ENCODE data around the gene RNF169. TPM values are rescaled to one million over a fixed set of nuclear protein-coding genes. Genes with fewer than 3 reads are reported as not detected.

RNF169 gene
- total and polyA plus RNA-seq, 2 of the 4 experiments (the other 2 are of a cell fraction), result 3.6 to 23.3 TPM

DNA sequence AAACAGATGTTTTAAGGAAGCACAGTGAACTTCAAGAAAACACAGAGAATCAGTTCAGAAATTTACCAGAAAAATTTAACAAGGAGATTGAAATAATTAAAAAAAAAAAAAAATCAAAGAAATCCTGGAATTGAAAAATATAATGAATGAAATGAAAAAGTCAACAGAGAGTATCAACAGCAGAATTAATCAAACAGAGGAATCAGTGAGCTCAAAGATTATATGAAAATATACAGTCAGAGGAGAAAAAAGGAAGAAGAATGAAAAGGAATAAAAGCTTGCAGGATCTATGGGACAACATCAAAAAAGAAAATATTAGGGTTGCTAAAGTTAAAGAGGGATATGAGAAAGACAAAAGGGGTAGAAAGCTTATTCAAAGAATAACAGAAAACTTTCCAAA is 117.9 kb downstream of the RNF169 start:
- Histone ChIP-seq H4K8ac (ENCODE audit: low read depth in 2 of 2, low read length in 2 of 2) (no peak overlapping the region), H2BK15ac (ENCODE audit: low read depth, low read length) (no peak overlapping the region), H3K27me3 (ENCODE audit: control insufficient read depth, insufficient read depth, low read length) (no peaks in the 10 kb centered on the region), H3K4me1 (ENCODE audit: control insufficient read depth, insufficient read depth, low read length) (no peaks in the 10 kb centered on the region), H3K4me2 (ENCODE audit: low read depth, low read length) (no peak overlapping the region), H3K4me3 (ENCODE audit: insufficient read depth, low read depth, low read length) (no peak overlapping the region), H2BK120ac (ENCODE audit: low read depth, low read length) (no peak overlapping the region), H3K18ac (ENCODE audit: low read depth, low read length) (no peak overlapping the region), H2BK20ac (ENCODE audit: low read depth, low read length) (no peak overlapping the region), H2AK5ac (ENCODE audit: low read depth, low read length) (no peak overlapping the region), H3K9me1 (ENCODE audit: insufficient read depth, low read length) (no peaks in the 10 kb centered on the region; the same call in 1 of the 2 replicates), H4K5ac (ENCODE audit: low read depth, low read length) (no peak overlapping the region), H3K14ac (replicated peaks; ENCODE audit: low read depth, low read length) (no peak overlapping the region), H3K79me1 (ENCODE audit: low read depth in 1 of 2, low read length in 2 of 2) (no peaks in the 10 kb centered on the region; a peak in 2 of 4 replicates), H2AFZ (replicated peaks; ENCODE audit: low read length, poor library complexity) (no peak overlapping the region), H3K4ac (ENCODE audit: low read depth, low read length) (no peak overlapping the region), H4K91ac (ENCODE audit: insufficient read depth, low read depth, low read length) (no peak overlapping the region), H3K27ac (ENCODE audit: insufficient read depth, low read length) (no peak overlapping the region), H2AK9ac (replicated peaks; ENCODE audit: low read depth, low read length, poor library complexity) (no peak overlapping the region), H3K9me3 (ENCODE audit: control insufficient read depth, insufficient read depth, low read length) (peaks cover 49% of the 10 kb centered on the region), H3K56ac (ENCODE audit: extremely low read depth, insufficient read depth, low read length) (no peak overlapping the region), H3K23ac (ENCODE audit: low read depth, low read length) (no peak overlapping the region), H2BK5ac (ENCODE audit: low read depth, low read length, poor library complexity, severe bottlenecking) (no peak overlapping the region), H3K36me3 (ENCODE audit: control insufficient read depth, insufficient read depth, low read length) (peaks cover 26% of the 10 kb centered on the region), H4K20me1 (ENCODE audit: insufficient read depth, low read length) (no peaks in the 10 kb centered on the region), H3K9ac (ENCODE audit: low read depth, low read length) (no peak overlapping the region)
- in situ Hi-C loops (cut with MboI; ENCODE audit: low sequenced_read_pairs), result loop anchor here (25.0 kb wide), 1 partner anchor 254 kb away; no protein-coding TSS in a partner anchor
- dilution Hi-C loops (cut with HindIII; ENCODE audit: low sequenced_read_pairs, unreplicated experiment), result no loop called here
- DNase-seq (no peak), ATAC-seq (ENCODE audit: low read depth) (no peak)
- BruUV-seq (replicated peaks), result no TSS peak
- POLR2A ChIA-PET (ENCODE audit: unreplicated experiment), result no interaction called here
- TF ChIP-seq MAFK (IDR thresholded peaks at IDR 0.05; ENCODE audit: low read depth, low read length) (no peak), ELK1 (IDR thresholded peaks at IDR 0.05; ENCODE audit: borderline replicate concordance, low read depth, low read length) (no peak), CEBPB (IDR thresholded peaks at IDR 0.05; ENCODE audit: low read depth, low read length) (no peak), SMC3 (IDR thresholded peaks at IDR 0.05; ENCODE audit: low read depth, low read length) (no peak), RAD21 (IDR thresholded peaks at IDR 0.05; ENCODE audit: low read length) (no peak)
- intact Hi-C loops (cut with micrococcal nuclease), result no loop called here
- CTCF ChIA-PET, result no interaction called here
